IMR-90 (cell line): ENCODE data around the gene JADE2. TPM values are rescaled to one million over a fixed set of nuclear protein-coding genes. Genes with fewer than 3 reads are reported as not detected.

Experiments used
- ATAC-seq: fragments of 200-7000 bp; cut with Tn5 transposase; 2 replicates; pipeline ENCODE4 v1.9.1; 2020; ENCODE audit warnings: low read depth, mild to moderate bottlenecking, moderate library complexity
- BruUV-seq: library from RNA; stranded (reverse); fragments of 400-500 nt; replicated peaks from 2 replicates; lab custom pipeline; 2021; lab: Mats Ljungman, UMichigan
- CTCF ChIA-PET: fragments of 300-600 bp; formaldehyde crosslinking; extraction: SDS; loops from one replicate; lab custom pipeline; 2021; ENCODE audit warnings: antibody characterized with exemption; lab: Yijun Ruan, JAX
- POLR2A ChIA-PET: fragments of 300-600 bp; sonication (Branson Sonifier 250); formaldehyde crosslinking; loops from one replicate; lab custom pipeline; 2022; ENCODE audit warnings: antibody characterized with exemption; ENCODE audit not compliant: unreplicated experiment; lab: Charles Lee
- DNase-seq: peaks from one replicate; pipeline ENCODE4 v3.0.0; 2013
- H2AFZ ChIP-seq: replicated peaks from 2 replicates; pipeline ENCODE3; 2013; ENCODE audit warnings: low read length, mild to moderate bottlenecking; ENCODE audit not compliant: poor library complexity
- H2AK5ac ChIP-seq: 2 replicates; pipeline ENCODE4 v1.6.1; 2013; ENCODE audit warnings: low read depth, low read length, inconsistent platforms
- H2AK9ac ChIP-seq: replicated peaks from 2 replicates; pipeline ENCODE3; 2013; ENCODE audit warnings: mild to moderate bottlenecking, low read depth, low read length, moderate library complexity; ENCODE audit not compliant: poor library complexity
- H2BK120ac ChIP-seq: 2 replicates; pipeline ENCODE4 v1.6.1; 2013; ENCODE audit warnings: low read depth, low read length, inconsistent platforms
- H2BK15ac ChIP-seq: 3 replicates; pipeline ENCODE4 v1.6.1; 2013; ENCODE audit warnings: low read depth, low read length, inconsistent platforms
- H2BK20ac ChIP-seq: 2 replicates; pipeline ENCODE4 v1.6.1; 2013; ENCODE audit warnings: low read depth, mild to moderate bottlenecking, inconsistent platforms, low read length, moderate library complexity
- H2BK5ac ChIP-seq: 2 replicates; pipeline ENCODE4 v1.6.1; 2013; ENCODE audit warnings: mild to moderate bottlenecking, low read depth, low read length, inconsistent platforms; ENCODE audit not compliant: poor library complexity, severe bottlenecking
- H3K14ac ChIP-seq: replicated peaks from 2 replicates; pipeline ENCODE4 v1.6.1; 2013; ENCODE audit warnings: low read depth, low read length, inconsistent platforms
- H3K18ac ChIP-seq: 2 replicates; pipeline ENCODE4 v1.6.1; 2013; ENCODE audit warnings: low read depth, low read length, control low read depth
- H3K23ac ChIP-seq: 2 replicates; pipeline ENCODE4 v1.6.1; 2013; ENCODE audit warnings: low read depth, low read length, inconsistent platforms
- H3K27ac ChIP-seq: 2 replicates; pipeline ENCODE4 v1.5.1; 2013; ENCODE audit warnings: mild to moderate bottlenecking, control low read depth, low read length; ENCODE audit not compliant: insufficient read depth
- H3K27me3 ChIP-seq: 2 replicates; pipeline ENCODE4 v1.6.1; 2013; ENCODE audit warnings: low read length; ENCODE audit not compliant: control insufficient read depth, insufficient read depth
- H3K36me3 ChIP-seq: 2 replicates; pipeline ENCODE4 v1.6.1; 2013; ENCODE audit warnings: low read length, mixed read lengths; ENCODE audit not compliant: control insufficient read depth, insufficient read depth
- H3K4ac ChIP-seq: 2 replicates; pipeline ENCODE4 v1.6.1; 2013; ENCODE audit warnings: low read depth, low read length, inconsistent platforms
- H3K4me1 ChIP-seq: 2 replicates; pipeline ENCODE4 v1.6.1; 2013; ENCODE audit warnings: low read length, mixed read lengths; ENCODE audit not compliant: control insufficient read depth, insufficient read depth
- H3K4me2 ChIP-seq: 2 replicates; pipeline ENCODE4 v1.6.1; 2013; ENCODE audit warnings: low read depth, mild to moderate bottlenecking, control low read depth, low read length, moderate library complexity
- H3K4me3 ChIP-seq: 2 replicates; pipeline ENCODE4 v1.5.1; 2013; ENCODE audit warnings: low read depth, mild to moderate bottlenecking, control low read depth, low read length, moderate library complexity; ENCODE audit not compliant: insufficient read depth
- H3K56ac ChIP-seq: 2 replicates; pipeline ENCODE4 v1.6.1; 2013; ENCODE audit warnings: low read length, inconsistent platforms; ENCODE audit not compliant: insufficient read depth; ENCODE audit errors: extremely low read depth
- H3K79me1 ChIP-seq, 2 experiments: 2 replicates each; pipeline ENCODE4 v1.6.1; 2013; ENCODE audit warnings: low read length in 2 of 2, inconsistent platforms in 1 of 2, low read depth in 1 of 2
- H3K9ac ChIP-seq: 2 replicates; pipeline ENCODE4 v1.6.1; 2013; ENCODE audit warnings: low read depth, low read length, control low read depth
- H3K9me1 ChIP-seq: 2 replicates; pipeline ENCODE4 v1.6.1; 2013; ENCODE audit warnings: low read length, inconsistent platforms; ENCODE audit not compliant: insufficient read depth
- H3K9me3 ChIP-seq: 2 replicates; pipeline ENCODE4 v1.6.1; 2013; ENCODE audit warnings: low read length; ENCODE audit not compliant: control insufficient read depth, insufficient read depth
- H4K20me1 ChIP-seq: 2 replicates; pipeline ENCODE4 v1.6.1; 2013; ENCODE audit warnings: low read length, inconsistent platforms; ENCODE audit not compliant: insufficient read depth
- H4K5ac ChIP-seq: 2 replicates; pipeline ENCODE4 v1.6.1; 2013; ENCODE audit warnings: mild to moderate bottlenecking, low read depth, low read length, control low read depth
- H4K8ac ChIP-seq, 2 experiments: 2 replicates each; pipeline ENCODE4 v1.6.1; 2013; ENCODE audit warnings: low read depth in 2 of 2, low read length in 2 of 2, control low read depth in 1 of 2, inconsistent platforms in 1 of 2
- H4K91ac ChIP-seq: 2 replicates; pipeline ENCODE4 v1.6.1; 2013; ENCODE audit warnings: low read depth, low read length, inconsistent platforms; ENCODE audit not compliant: insufficient read depth
- BHLHE40 ChIP-seq: fragments of 150-350 bp; IDR thresholded peaks from 2 replicates; pipeline ENCODE4 v1.6.1; 2016; ENCODE audit warnings: mild to moderate bottlenecking, low read depth, low read length
- CEBPB ChIP-seq: IDR thresholded peaks from 2 replicates; pipeline ENCODE4 v1.6.1; 2012; ENCODE audit warnings: low read depth, low read length, improper control_type of control experiment
- CHD1 ChIP-seq: IDR thresholded peaks from 2 replicates; pipeline ENCODE4 v1.6.1; 2012; ENCODE audit warnings: low read depth, low read length, improper control_type of control experiment
- FOS ChIP-seq: fragments of 150-350 bp; IDR thresholded peaks from 2 replicates; pipeline ENCODE4 v1.6.1; 2016; ENCODE audit warnings: low read depth, low read length
- MAFK ChIP-seq: IDR thresholded peaks from 2 replicates; pipeline ENCODE4 v1.6.1; 2012; ENCODE audit warnings: low read depth, low read length, improper control_type of control experiment
- MAZ ChIP-seq: IDR thresholded peaks from 2 replicates; pipeline ENCODE4 v1.6.1; 2012; ENCODE audit warnings: low read depth, mild to moderate bottlenecking, low read length, improper control_type of control experiment, moderate library complexity, borderline replicate concordance
- MXI1 ChIP-seq: IDR thresholded peaks from 2 replicates; pipeline ENCODE4 v1.6.1; 2012; ENCODE audit warnings: low read depth, mild to moderate bottlenecking, low read length, moderate library complexity, borderline replicate concordance
- NFE2L2 ChIP-seq: fragments of 150-350 bp; IDR thresholded peaks from 2 replicates; pipeline ENCODE4 v1.6.1; 2016; ENCODE audit warnings: low read depth, mild to moderate bottlenecking, low read length
- POLR2A ChIP-seq: IDR thresholded peaks from 2 replicates; pipeline ENCODE4 v1.6.1; 2012; ENCODE audit warnings: mild to moderate bottlenecking, low read depth, low read length
- RAD21 ChIP-seq: IDR thresholded peaks from 2 replicates; pipeline ENCODE4 v1.6.1; 2012; ENCODE audit warnings: low read length, improper control_type of control experiment
- RCOR1 ChIP-seq: IDR thresholded peaks from 2 replicates; pipeline ENCODE4 v1.6.1; 2012; ENCODE audit warnings: mild to moderate bottlenecking, low read length, improper control_type of control experiment; ENCODE audit not compliant: insufficient replicate concordance
- RFX5 ChIP-seq: IDR thresholded peaks from 2 replicates; pipeline ENCODE4 v1.8.0; 2012; ENCODE audit warnings: low read depth, mild to moderate bottlenecking, low read length, moderate library complexity
- SMC3 ChIP-seq: fragments of 150-350 bp; IDR thresholded peaks from 2 replicates; pipeline ENCODE4 v1.6.1; 2016; ENCODE audit warnings: low read depth, mild to moderate bottlenecking, antibody characterized with exemption, low read length, moderate library complexity
- WGBS, 2 experiments: methylation state at CpG; one replicate each; pipeline versions ENCODE4 v1.1.5 to v1.1.7; 2013; ENCODE audit warnings: missing lambda C conversion rate in 2 of 2; ENCODE audit not compliant: insufficient read length in 1 of 2; ENCODE audit errors: extremely low coverage in 2 of 2; 5-methylcytosine and 5-hydroxymethylcytosine counted together
- dilution Hi-C: fragments of 300-500 bp; cut with HindIII; formaldehyde crosslinking; loops from one replicate; pipeline ENCODE4 v1.14.3; 2018; ENCODE audit warnings: low sequenced_read_pairs; ENCODE audit not compliant: unreplicated experiment
- in situ Hi-C: fragments of 300-500 bp; cut with MboI; formaldehyde crosslinking; loops from 3 replicates; pipeline ENCODE4 v1.14.3; 2019; ENCODE audit warnings: low sequenced_read_pairs, inconsistent platforms, mixed read lengths
- intact Hi-C: fragments of 100-400 bp; cut with micrococcal nuclease; formaldehyde crosslinking; loops from 2 replicates; pipeline ENCODE4 v1.10.0; 2022
- polyA plus RNA-seq, 3 experiments: library from polyadenylated mRNA; depleted of rRNA; stranded (reverse); fragments of >200 nt; gene quantifications; 2 replicates each; pipeline ENCODE4 v1.2.3, GENCODE V29; 2012; ENCODE audit warnings: low replicate concordance in 1 of 3
- total RNA-seq: library from RNA; depleted of rRNA; stranded (reverse); fragments of >200 nt; gene quantifications from 2 replicates; pipeline ENCODE4 v1.2.3, GENCODE V29; 2012
- TF ChIP-seq, protein P1 (sequence below): fragments of 150-350 bp; IDR thresholded peaks from 2 replicates; pipeline ENCODE4 v1.6.1; 2016; ENCODE audit warnings: low read depth, mild to moderate bottlenecking, low read length, moderate library complexity, borderline replicate concordance
- TF ChIP-seq, protein P2 (sequence below): fragments of 150-350 bp; IDR thresholded peaks from 2 replicates; pipeline ENCODE4 v1.6.1; 2017; ENCODE audit warnings: mild to moderate bottlenecking, antibody characterized with exemption, low read length, low read depth
- TF ChIP-seq, protein P3 (sequence below): conservative IDR thresholded peaks from 2 replicates; pipeline ENCODE4 v1.5.1; 2012; ENCODE audit warnings: mild to moderate bottlenecking, low read depth, low read length, improper control_type of control experiment

Gene JADE2
- total and polyA plus RNA-seq, 2 of the 4 experiments (the other 2 are of a cell fraction), result 13.3 to 14.9 TPM

DNA sequence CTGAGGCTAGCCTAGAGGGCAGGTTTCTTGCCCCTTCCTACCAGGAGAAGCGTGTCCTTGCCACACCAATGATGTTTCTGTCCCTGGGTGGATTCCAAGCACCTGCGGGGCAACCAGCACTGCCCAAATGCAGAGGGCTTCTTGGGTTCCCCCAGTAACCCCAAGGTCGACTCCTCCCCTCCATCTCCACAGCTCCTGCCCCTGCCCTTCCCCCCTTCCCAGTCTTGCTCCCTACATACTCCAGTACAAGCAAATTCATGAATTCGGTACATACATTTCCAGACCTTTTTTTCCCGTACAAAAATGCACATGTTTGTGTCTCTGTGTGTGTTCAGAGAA is 12.8 kb upstream of the JADE2 start:
- Histone ChIP-seq H3K14ac (no peak overlapping the region; the same call in 1 of the 2 replicates), H4K5ac (no peak overlapping the region), H2AK9ac (no peak overlapping the region), H3K36me3 (no peaks in the 10 kb centered on the region), H2AFZ (peak overlapping the region; percentile 26), H3K18ac (no peak overlapping the region), H2BK20ac (0 out of 2 replicates have a peak overlapping the region, but pooled peaks have one; percentile 87), H3K23ac (no peak overlapping the region), H4K91ac (peak overlapping the region; percentile 53), H3K4me3 (no peak overlapping the region), H2BK120ac (peak overlapping the region; percentile 90), H3K27ac (no peak overlapping the region), H3K9me1 (peaks cover 35% of the 10 kb centered on the region), H3K4ac (peak overlapping the region; percentile 91), H3K4me2 (no peak overlapping the region), H2BK15ac (peak overlapping the region; percentile 71; the same call in 1 of the 3 replicates), H4K20me1 (no peaks in the 10 kb centered on the region), H3K4me1 (peaks cover 27% of the 10 kb centered on the region), H3K9me3 (no peaks in the 10 kb centered on the region), H3K56ac (no peak overlapping the region), H3K79me1 (no peaks in the 10 kb centered on the region), H3K9ac (no peak overlapping the region), H2AK5ac (peak overlapping the region; percentile 94; the same call in 1 of the 2 replicates), H4K8ac (peak overlapping the region in 1 of 2 experiments; percentile 81; a peak in 2 of 4 replicates), H2BK5ac (no peak overlapping the region), H3K27me3 (no peaks in the 10 kb centered on the region)
- ATAC-seq (no peak), DNase-seq (no peak)
- 75% methylated on average over 2 of the region's 5 CpGs; no CpG with 5 or more reads in 1 of the 2 experiments for WGBS, 2 experiments
- TF ChIP-seq, protein P1, sequence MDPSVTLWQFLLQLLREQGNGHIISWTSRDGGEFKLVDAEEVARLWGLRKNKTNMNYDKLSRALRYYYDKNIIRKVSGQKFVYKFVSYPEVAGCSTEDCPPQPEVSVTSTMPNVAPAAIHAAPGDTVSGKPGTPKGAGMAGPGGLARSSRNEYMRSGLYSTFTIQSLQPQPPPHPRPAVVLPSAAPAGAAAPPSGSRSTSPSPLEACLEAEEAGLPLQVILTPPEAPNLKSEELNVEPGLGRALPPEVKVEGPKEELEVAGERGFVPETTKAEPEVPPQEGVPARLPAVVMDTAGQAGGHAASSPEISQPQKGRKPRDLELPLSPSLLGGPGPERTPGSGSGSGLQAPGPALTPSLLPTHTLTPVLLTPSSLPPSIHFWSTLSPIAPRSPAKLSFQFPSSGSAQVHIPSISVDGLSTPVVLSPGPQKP, result no peak
- TF ChIP-seq CHD1 (no peak), NFE2L2 (no peak), MAFK (no peak), MAZ (no peak), POLR2A (no peak), RAD21 (no peak), SMC3 (no peak), BHLHE40 (no peak), RCOR1 (no peak), CEBPB (no peak), FOS (no peak), MXI1 (no peak), RFX5 (no peak)
- TF ChIP-seq, protein P2, sequence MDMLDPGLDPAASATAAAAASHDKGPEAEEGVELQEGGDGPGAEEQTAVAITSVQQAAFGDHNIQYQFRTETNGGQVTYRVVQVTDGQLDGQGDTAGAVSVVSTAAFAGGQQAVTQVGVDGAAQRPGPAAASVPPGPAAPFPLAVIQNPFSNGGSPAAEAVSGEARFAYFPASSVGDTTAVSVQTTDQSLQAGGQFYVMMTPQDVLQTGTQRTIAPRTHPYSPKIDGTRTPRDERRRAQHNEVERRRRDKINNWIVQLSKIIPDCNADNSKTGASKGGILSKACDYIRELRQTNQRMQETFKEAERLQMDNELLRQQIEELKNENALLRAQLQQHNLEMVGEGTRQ, result no peak
- TF ChIP-seq, protein P3, sequence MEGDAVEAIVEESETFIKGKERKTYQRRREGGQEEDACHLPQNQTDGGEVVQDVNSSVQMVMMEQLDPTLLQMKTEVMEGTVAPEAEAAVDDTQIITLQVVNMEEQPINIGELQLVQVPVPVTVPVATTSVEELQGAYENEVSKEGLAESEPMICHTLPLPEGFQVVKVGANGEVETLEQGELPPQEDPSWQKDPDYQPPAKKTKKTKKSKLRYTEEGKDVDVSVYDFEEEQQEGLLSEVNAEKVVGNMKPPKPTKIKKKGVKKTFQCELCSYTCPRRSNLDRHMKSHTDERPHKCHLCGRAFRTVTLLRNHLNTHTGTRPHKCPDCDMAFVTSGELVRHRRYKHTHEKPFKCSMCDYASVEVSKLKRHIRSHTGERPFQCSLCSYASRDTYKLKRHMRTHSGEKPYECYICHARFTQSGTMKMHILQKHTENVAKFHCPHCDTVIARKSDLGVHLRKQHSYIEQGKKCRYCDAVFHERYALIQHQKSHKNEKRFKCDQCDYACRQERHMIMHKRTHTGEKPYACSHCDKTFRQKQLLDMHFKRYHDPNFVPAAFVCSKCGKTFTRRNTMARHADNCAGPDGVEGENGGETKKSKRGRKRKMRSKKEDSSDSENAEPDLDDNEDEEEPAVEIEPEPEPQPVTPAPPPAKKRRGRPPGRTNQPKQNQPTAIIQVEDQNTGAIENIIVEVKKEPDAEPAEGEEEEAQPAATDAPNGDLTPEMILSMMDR, result no peak
- dilution Hi-C loops, result no loop called here
- CTCF ChIA-PET, result no interaction called here
- intact Hi-C loops, result loop anchor here (2.0 kb wide), 1 partner anchor 46 kb away; no protein-coding TSS in a partner anchor
- no TSS peak for BruUV-seq
- POLR2A ChIA-PET, result no interaction called here
- in situ Hi-C loops, result no loop called here
